HG03354 (cell line): ENCODE measurements around the gene ETS1.
A peak's percentile ranks its signal among the peaks of the same experiment; 100 is the strongest.

ENCODE experiments used
- ATAC-seq: cut with Tn5 transposase; IDR thresholded peaks from one replicate; pipeline ENCODE4 v1.9.1; 2021; ENCODE audit warnings: mild to moderate bottlenecking; ENCODE audit not compliant: unreplicated experiment, poor library complexity, severe bottlenecking

Gene ETS1

DNA sequence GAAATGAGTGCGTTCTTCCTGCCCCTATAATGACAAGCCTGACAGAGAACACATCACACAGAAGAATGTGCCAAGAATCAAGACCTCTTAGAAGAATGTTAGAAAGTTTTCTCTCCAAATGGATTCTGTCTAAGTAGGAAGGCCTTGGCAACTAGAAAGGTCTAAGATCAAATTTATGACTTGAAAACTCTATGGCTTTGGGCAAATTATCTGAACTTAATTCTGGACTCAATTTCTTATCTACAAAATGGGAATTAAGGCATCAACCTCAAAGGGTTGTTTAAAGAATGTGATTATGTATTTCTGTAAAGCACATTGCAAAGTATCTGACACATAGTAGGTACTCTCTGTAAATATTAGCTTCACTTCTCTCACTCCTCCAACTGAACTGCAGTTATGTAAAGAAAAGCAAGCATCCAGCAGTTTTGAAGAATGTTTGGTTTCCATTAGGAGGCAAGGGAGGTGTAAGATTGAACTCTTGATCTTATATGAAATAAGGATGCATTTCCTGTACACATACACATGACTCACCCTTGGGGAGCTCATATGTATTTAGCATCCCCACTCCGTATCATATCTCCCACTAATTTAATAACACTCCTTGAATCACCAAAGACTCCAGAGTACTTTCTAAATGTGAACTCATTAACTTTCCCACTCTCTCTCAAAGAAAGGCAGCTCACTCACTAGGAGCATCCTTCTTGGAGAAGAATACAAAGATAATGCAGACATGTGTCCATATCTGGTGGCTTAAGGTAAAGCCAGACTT, 77.6 kb downstream of the ETS1 start:
- no peak for ATAC-seq

DNA sequence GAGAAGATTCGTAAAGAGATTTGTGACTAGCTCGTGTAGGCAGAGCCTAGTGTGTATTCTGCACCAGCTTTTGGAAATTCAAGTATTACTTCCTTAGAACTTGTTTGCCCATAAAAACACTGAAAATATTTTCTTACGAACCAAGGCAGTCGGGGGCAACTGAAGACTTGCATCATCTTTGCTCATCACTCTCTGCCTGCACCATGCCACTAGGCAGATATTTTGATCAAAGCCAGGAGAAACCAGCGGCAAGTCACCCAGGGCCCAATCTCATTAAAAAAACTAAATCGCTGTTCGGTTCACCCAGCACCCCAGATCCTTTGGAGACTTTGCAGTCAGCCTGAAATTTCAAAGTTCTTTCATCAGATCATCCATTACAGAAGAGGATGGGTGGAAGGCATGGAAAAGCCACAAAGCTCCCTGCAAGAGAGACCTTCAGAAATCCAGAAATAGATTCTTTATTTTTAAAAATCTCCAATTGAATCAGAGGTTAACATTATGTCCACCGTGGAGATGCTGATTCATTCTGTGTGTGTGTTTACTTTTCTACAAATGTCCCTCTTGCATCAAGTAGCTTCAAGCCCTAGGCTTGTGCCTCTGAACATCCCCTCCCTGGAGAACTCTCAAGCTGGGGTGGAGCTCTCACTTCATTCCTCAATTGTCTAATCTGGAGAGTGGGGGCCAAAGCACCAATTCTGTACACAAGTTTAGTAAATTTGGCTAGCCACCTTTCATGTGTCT, 78.4 kb downstream of the ETS1 start:
- ATAC-seq, result no peak

DNA sequence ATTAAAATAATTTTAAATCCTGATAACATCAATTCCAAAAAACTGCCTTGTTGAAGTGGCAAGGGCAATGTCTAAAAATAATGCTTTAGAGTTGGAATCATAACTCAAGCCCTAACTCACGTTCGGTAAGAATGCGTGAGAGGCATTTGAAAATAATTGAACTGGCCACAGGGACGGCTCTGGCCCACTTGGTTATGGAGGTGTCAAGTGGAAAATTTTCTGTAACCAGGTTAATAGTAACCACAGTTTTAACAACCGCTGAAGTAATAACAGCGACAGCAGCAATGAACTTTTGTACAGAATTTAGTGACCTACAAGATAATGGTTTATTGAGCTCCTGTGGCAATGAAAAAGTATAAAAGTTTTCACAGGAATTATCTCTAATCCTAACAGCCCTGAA, 79.4 kb downstream of the ETS1 start:
- no peak for ATAC-seq

DNA sequence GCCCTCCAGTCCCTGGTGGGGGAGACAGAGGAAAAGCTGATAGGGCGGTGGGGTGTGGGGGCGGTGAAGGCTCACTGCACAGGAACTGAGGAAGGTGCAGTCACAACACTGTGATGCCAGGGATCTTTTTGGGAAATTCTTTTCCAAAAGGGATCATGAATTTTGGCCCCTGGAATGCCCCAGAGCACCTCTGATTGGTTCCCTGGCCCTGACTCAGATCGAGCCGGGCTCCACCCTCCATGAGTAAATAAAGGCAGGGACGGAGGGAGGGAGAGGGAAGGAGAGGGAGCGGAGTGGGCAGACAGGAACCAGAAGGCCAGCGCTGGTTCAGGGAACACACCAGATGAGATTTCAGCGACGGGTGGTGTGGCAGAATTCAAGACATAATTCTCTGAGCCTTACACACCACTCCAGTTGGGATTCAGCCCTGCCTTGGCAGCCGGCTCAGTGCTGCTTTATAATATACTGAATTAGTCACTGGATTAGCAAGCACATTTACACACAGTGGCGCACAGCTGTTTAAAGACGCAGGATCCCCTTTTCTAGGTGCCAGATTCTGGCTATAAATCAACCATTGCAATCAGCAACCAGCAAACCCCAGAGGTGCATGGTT, 80.3 kb downstream of the ETS1 start:
- ATAC-seq, result peak; percentile 40

DNA sequence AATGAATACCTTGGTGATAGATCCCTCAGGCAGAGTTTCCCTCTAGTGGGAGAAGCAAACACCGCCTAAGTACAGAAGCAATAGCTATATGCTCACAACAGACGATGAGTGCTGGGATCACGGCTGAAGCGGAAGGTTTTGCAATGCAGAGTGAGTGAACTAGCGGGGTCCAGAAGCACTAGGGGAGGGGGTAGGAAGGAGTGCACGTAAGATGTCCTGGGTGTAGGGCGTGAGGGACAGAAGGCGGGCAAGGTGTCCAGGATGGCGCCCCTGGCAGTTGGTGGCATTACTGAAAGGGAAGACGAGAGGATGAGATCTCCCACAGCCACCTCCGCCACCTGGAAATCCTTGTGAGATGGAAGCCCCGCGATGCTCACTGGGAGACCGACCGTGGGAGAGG, 81.0 kb downstream of the ETS1 start:
- ATAC-seq, result no peak

DNA sequence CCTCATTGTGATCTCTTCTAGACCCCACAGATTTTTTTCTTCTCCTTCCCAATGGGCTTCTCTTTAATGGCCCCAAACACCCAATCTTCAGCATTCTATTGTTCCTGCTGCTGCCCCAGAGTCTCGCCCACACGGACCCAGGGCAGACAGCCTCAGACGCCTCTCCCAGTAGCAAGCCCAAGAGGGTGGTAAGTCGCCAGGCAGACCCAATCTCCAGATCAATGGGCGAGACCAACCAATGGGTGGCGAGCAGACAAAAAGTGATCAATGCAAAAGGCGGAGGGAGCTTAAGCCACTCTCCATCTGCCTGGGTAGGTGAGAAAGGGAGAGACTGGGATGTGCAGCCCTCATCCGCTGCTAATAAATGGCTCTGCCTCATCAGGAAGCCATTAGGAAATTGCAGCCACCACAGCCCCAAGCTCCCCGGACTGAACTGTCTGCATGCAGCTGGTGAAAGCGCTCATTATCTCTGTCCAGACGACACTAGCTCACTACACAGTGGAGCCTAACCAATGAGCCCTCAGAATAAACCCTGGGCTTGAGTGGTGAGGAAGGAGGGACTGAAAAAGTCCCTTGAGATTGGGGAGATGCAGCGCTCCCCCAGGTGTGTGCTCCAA, 81.8 kb downstream of the ETS1 start:
- no peak for ATAC-seq

DNA sequence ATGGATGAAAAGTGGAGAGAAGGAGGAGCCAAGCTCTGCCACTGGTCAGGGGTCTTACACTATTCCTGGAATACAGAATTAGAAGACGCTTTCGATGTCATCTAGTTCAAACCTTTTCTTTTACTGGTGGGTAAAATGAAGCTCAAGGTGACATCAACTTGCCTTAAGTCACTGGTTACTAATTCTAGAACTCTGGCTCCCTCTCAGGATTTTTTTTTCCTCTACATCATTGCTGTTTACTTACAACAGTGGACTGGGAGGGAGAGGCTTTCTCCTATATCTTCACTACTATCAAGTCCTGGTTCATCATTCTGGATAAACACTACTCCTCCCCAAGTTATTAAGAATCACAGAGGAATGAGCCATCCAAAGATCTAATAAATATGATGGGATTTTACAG, 82.9 kb downstream of the ETS1 start:
- no peak for ATAC-seq

DNA sequence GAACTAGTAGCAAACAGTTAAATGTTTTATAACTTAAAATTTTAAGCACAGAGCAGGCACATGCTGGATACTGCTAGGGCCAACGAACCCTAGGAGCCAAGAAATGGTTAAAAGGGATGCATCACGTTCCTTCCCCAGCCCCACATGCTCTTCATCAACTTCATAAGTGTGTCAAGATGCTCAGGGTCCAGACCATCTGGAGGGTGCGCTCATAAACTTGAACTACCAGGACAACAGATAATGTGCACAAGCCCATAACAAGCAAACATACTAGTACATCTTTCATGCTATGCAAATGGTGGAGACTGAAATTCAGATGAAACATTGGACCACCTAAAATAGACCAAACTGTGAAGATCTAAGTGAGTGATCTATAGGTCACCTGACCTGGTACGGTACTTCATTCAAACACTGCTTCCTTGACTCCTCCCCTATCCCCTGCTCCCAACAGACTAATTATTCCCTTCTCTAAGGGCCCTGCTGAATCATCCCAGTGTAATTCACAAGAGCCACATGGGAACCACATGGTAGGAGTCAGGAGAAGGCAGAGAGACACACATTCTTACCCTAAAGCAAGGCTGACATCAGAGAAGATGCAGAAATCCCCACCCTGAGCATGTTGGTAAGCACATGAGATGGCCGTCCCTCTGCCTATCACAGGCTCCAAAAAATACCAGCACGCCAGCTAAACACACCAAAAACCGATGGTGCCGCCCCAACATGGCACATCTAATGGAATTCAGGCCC, 83.9 kb downstream of the ETS1 start:
- no peak for ATAC-seq

DNA sequence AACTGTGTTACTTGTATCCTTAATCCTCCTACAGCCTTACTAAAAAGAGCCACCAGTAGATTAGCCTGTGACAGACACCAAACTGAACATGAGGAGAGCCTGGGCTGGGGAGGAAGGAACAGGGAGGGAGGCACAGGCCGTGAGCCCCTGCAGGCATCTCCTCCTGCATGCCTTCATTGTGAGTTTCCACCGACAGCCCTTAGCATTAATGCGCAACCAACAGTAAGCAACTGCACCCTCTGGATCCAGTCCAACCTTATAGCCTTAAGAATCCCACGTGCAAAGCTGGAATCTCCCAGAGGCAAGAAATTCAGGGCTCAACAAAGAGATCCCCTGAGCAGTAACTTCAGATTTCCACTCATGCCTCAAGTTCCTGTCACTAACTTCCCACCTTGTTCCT, 84.6 kb downstream of the ETS1 start:
- ATAC-seq, result no peak

DNA sequence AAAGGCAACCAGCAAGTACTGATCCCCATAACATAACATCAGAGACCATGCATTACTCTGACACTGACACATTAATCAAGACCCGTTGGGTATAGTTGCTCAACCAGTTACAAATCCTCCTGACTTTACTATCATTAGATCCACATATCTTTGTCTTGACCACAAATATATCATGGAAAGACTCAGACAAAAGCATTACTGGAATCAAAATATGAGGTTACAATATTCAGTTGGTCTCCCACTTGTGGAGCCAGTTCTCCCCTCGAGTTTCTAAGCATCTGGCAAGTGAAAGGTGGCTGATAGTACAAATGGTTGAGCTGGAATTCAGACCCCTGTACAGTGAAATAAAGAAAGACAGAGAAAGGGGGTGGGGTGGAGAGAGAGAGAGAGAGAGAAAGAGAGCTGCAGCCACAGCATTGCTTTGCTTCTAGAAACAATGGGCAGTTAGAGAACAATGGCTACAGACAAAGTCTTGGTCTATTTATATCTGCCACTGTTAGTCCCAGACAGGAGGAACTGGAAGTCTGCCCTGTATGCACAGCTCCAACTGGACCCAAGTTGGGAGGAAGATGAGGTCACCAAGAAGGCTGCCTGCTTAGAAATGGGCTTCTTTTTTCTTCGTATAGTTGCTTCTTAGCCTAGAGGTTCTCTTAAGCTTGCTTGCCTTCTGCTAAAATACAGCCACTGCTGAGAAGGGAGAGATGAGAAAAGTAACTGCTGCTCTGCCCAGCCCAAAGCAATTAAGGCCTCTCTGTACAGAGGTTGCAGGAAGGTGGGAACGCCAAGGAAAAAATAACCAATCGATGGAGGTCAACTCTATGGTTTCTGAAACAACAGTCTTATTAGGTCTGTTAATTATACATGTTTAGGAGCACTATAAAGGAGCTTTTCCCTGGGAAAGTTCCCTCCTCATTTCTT, 85.5 kb downstream of the ETS1 start:
- ATAC-seq, result no peak

DNA sequence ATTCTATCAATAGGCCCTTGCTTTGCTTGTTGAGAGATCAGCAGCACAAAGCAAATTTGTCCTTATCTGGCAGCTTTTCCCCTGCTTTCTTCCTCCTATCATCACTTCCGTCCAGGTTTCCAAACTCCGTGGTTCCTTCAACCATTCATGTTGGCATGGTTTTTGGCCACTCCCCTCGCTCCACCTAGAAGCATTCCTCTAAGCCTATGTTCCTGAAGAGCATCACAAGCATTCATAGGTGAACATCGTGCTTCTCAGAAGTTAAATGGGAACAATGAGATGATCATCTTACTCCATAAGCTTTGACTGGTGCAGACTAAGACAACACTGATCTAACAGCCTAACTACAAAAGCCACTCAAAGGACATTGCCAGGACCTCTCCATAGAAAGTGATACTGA, 86.3 kb downstream of the ETS1 start:
- no peak for ATAC-seq

DNA sequence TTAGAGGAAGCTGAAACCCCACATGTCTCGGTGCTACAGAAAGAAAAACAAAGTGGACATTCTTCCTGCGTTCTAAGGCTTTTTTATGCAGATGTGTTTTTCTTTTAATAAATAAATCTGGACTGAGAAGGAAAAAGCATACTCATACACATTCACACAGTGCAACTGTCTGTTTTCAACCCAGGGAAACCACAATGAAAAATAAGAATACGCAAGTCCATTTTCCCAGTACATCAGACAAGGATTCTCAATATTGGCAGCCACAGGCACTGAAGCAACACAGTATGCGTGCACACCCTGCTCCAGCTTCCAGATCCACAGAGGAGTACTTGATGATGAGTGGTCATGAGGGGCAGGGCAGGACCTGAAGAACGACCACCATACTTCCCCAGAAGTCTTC, 86.9 kb downstream of the ETS1 start:
- ATAC-seq, result no peak

DNA sequence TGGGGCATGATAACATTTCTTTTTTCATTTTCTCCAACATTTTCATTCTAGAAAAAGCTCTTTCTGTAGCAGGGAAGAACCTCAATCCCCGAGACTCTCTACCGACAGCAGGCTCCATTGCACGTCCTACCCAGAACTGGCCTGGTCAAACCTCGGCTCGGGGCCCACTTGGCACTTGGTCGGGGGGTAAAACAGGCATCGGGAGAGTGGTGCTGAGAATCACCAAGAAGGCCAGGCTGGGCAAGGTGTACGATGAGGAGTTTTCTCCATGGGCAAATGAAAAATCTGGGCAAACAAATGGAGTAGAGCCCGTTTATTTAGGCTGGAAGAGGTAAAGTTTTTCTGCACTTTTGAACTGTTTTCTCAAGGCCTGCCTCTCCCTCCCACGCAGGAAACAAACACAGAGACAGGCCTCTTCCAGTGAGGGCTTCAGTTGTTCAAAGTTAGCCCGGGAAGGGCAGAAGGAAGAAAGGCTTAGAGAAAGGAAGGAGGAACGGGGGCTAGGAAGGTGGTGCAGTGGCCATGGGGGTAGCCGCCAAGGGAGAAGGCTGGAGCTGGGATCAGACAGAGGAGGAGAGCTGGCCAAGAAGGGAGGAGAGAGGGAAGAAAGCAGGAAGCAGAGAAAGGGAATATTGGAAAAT, 87.6 kb downstream of the ETS1 start:
- ATAC-seq, result no peak

DNA sequence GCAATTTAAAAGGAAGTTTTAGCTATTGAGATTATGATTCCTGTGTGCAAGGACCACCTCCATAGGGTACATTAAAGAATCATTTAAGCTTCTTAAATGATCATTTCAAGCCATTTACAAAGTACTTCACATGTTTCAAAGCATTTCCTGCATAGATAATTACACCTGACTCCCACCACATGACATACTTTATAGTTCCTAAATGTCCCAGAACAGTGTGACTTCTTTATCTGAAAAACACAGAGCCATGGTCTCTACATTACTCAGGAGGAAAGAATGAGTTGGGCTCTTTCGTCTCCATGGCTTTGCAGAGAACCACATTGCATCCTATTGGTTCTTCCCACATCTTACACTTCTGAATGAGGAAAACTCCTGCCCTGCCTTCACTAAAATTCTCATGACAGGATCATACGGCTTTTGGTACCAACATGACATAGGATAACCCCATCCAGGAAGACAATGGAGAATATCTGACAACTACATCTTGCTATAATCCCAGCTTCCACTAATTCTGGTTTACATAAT, 88.6 kb downstream of the ETS1 start:
- no peak for ATAC-seq

DNA sequence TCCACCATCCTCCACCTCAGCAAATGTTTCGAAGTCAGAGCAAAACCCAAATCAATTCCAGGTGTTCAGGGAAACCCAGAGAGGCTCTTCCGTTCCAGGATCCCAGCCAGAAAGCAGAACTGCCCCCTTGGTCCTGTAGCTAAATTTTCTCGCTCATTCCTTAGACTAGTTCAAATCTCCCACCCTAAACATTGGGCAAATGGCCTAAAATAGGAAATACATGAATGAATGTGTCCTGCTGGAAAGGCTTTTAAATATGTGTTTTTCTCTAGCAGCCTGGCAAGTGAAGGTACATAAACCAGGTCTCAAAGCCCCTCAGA, 89.6 kb downstream of the ETS1 start:
- ATAC-seq, result no peak

DNA sequence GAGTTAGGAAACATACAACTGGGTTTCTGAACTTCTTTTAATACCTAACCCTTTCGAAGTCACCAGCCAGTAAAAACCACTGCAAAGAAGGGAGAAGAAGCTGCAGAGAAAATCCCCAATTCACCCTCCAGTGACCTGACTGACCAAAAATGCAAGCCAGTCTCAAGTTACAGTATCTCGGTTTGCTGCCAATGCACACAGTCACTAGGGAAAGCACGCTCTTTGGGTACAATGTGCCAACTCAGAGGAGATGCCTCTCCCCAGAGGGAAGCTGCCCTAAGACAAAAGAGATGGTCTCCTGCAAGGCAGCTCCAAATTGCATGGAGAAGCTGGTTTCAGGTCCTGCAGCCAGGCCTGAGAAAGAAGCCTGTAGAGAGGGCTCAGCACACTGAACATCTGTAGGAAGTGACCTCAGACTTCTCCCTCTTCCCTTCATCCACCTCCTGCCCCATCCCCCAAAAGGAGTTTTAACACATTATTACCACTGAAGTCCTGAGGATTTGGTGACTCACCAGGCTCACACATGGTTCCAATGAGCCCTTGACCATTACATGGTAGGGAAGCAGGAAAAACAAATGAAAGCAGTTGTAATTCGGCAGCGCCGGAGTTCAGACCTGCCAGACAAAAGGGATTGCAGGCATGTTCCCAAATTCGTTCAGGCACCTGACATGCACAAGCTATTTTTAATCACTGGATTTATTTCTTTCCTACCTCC, 90.1 kb downstream of the ETS1 start:
- peak; percentile 78 for ATAC-seq

DNA sequence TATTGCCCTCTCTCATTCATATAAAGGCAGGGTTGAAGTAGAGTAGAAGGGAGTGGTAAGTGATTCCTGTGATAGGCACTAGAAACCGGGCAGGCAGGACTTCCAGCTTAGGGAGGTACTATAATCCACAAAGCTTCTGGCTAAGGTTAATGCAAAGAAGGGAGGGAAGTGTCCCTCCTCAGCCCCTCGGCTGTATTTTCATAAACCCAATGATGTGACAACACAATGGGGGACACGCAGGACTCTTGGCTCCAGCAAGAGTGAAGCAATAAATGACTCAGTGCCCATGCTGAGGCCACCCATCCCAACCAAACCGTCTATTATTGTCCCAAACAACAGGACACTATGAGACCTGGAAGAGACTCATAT, 90.7 kb downstream of the ETS1 start:
- ATAC-seq, result peak; percentile 33

DNA sequence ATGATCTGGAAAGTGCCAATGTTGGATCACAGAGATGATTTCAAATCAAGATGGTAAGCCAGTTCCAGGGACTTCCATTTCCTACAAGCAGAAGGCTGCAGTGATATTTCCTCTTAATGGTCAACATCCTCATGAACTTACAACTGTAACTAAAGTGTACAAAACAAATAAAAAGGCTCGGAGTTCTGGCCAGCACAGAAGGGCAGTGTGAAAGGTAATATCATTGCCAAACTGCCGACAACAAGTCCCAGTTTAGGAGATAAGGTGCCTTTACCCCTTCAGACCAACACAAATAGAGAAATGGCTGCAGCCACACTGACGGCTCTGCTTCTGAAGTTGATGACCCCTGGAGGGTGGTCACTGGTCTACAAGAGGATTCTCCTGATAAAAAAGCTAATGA, 91.1 kb downstream of the ETS1 start:
- no peak for ATAC-seq
